Stimulated activated CD4-positive, alpha-beta T cell treated with anti-CD3 and anti-CD28 coated beads, Interleukin-15, amount 100 ng/mL, for 1 hour (primary cell): ENCODE measurements around the gene ZNF268.
"Not testable (repeated sequence)": the region's sequence is repeated elsewhere in the genome, so short reads cannot be mapped to it uniquely, and the experiment has no call there.

ENCODE experiments used
- DNase-seq, 2 donors: peaks; one replicate each; pipeline ENCODE4 v3.0.0-alpha.2; 2020; ENCODE audit warnings: low read depth in 1 of 2, low spot score in 1 of 2

ZNF268 gene

GRCh38 chr12:133226690-133227089 is 45.4 kb downstream of the ZNF268 start:
- DNase-seq, result no peak

GRCh38 chr12:133227281-133227852 is 46.1 kb downstream of the ZNF268 start:
- DNase-seq, result no peak

- DNase-seq, result no peak
Observed at GRCh38 chr12:133231001-133231400, 49.7 kb downstream of the ZNF268 start.

- DNase-seq, result no peak
Observed at GRCh38 chr12:133233006-133233405, 51.7 kb downstream of the ZNF268 start.

GRCh38 chr12:133233993-133234564 is 52.8 kb downstream of the ZNF268 start:
- DNase-seq, result no peak

- DNase-seq, result no peak
Observed at GRCh38 chr12:133234971-133235370, 53.7 kb downstream of the ZNF268 start.

GRCh38 chr12:133235401-133236112 is 54.3 kb downstream of the ZNF268 start, which contains the start of gene ANHX:
ANHX (minus strand) TSS chr12:133235877; CDS start chr12:133234356, 1,521 bp downstream.
- DNase-seq, result no peak

- DNase-seq, result no peak
Observed at GRCh38 chr12:133236144-133236543, 54.8 kb downstream of the ZNF268 start.

- no peak for DNase-seq
Observed at GRCh38 chr12:133236556-133236955, 55.3 kb downstream of the ZNF268 start.

- DNase-seq, result no peak
Observed at GRCh38 chr12:133251732-133252131, 70.4 kb downstream of the ZNF268 start.

GRCh38 chr12:133255833-133256232 is 74.5 kb downstream of the ZNF268 start:
- not testable (repeated sequence) for DNase-seq

- DNase-seq, result no peak
Observed at GRCh38 chr12:133256321-133256720, 75.0 kb downstream of the ZNF268 start.

GRCh38 chr12:133264173-133264572 is 82.9 kb downstream of the ZNF268 start:
- DNase-seq, result no peak
